Mesenchymal stem cell (in vitro differentiated cells and primary cell): ENCODE results near the gene SLC4A1AP.
A peak's percentile ranks its signal among the peaks of the same experiment; 100 is the strongest.

Source experiments
- DNase-seq: peaks from one replicate; pipeline ENCODE4 v3.0.0-alpha.2; 2013
- H2AFZ ChIP-seq: one replicate; pipeline ENCODE4 v1.6.1; 2013; ENCODE audit warnings: low read depth, mild to moderate bottlenecking, control low read depth, inconsistent platforms, low read length, moderate library complexity
- H2AK5ac ChIP-seq: 2 replicates; pipeline ENCODE4 v1.6.1; 2013; ENCODE audit warnings: low read length, moderate library complexity, mild to moderate bottlenecking, inconsistent platforms; ENCODE audit not compliant: severe bottlenecking
- H2BK120ac ChIP-seq: one replicate; pipeline ENCODE4 v1.6.1; 2013; ENCODE audit warnings: low read depth, mild to moderate bottlenecking, inconsistent platforms, low read length, moderate library complexity
- H2BK12ac ChIP-seq, 2 experiments: one replicate each; pipeline ENCODE4 v1.6.1; 2013; ENCODE audit warnings: inconsistent platforms in 2 of 2, low read length in 2 of 2, mild to moderate bottlenecking in 2 of 2, moderate library complexity in 2 of 2, control low read depth in 1 of 2
- H2BK15ac ChIP-seq: one replicate; pipeline ENCODE4 v1.6.1; 2013; ENCODE audit warnings: mild to moderate bottlenecking, low read depth, inconsistent platforms; ENCODE audit not compliant: poor library complexity, severe bottlenecking
- H2BK5ac ChIP-seq: 2 replicates; pipeline ENCODE4 v1.6.1; 2013; ENCODE audit warnings: low read depth, mild to moderate bottlenecking, low read length, control low read depth, inconsistent platforms; ENCODE audit not compliant: poor library complexity, severe bottlenecking
- H3K14ac ChIP-seq, 2 experiments: one replicate each; pipeline ENCODE4 v1.6.1; 2013; ENCODE audit warnings: inconsistent platforms in 2 of 2, low read length in 2 of 2, control low read depth in 1 of 2, mild to moderate bottlenecking in 1 of 2, moderate library complexity in 1 of 2
- H3K18ac ChIP-seq, 2 experiments: one replicate each; pipeline ENCODE4 v1.6.1; 2013; ENCODE audit warnings: inconsistent platforms in 2 of 2, low read length in 2 of 2, control low read depth in 1 of 2, low read depth in 1 of 2, mild to moderate bottlenecking in 1 of 2
- H3K23ac ChIP-seq, 2 experiments: one replicate each; pipeline ENCODE4 v1.6.1; 2013; ENCODE audit warnings: inconsistent platforms in 2 of 2, low read length in 2 of 2, mild to moderate bottlenecking in 2 of 2, moderate library complexity in 2 of 2, control low read depth in 1 of 2
- H3K27ac ChIP-seq: 2 replicates; pipeline ENCODE4 v1.5.1; 2013; ENCODE audit warnings: mild to moderate bottlenecking, moderate library complexity, low read length, control low read depth, inconsistent platforms; ENCODE audit not compliant: poor library complexity, severe bottlenecking
- H3K27me3 ChIP-seq, 2 experiments: 2 replicates each; pipeline versions ENCODE4 v1.6.1 to v1.7.0; 2013; ENCODE audit warnings: low read length in 2 of 2, mild to moderate bottlenecking in 2 of 2, moderate library complexity in 2 of 2, control low read depth in 1 of 2, inconsistent platforms in 1 of 2; ENCODE audit not compliant: control insufficient read depth in 1 of 2, insufficient read depth in 1 of 2
- H3K36me3 ChIP-seq, 2 experiments: 2 replicates each; pipeline versions ENCODE4 v1.6.1 to v1.7.0; 2013; ENCODE audit warnings: low read length in 2 of 2, control low read depth in 1 of 2, inconsistent platforms in 1 of 2, low read depth in 1 of 2, mild to moderate bottlenecking in 1 of 2; ENCODE audit not compliant: insufficient read depth in 2 of 2, control insufficient read depth in 1 of 2
- H3K4ac ChIP-seq, 2 experiments: one replicate each; pipeline ENCODE4 v1.6.1; 2013; ENCODE audit warnings: inconsistent platforms in 2 of 2, low read length in 2 of 2, mild to moderate bottlenecking in 2 of 2, moderate library complexity in 2 of 2, control low read depth in 1 of 2, low read depth in 1 of 2
- H3K4me1 ChIP-seq: 2 replicates; pipeline ENCODE4 v1.6.1; 2013; ENCODE audit warnings: low read depth, low read length, control low read depth; ENCODE audit not compliant: control insufficient read depth, insufficient read depth
- H3K4me2 ChIP-seq: 2 replicates; pipeline ENCODE4 v1.6.1; 2013; ENCODE audit warnings: low read length, mild to moderate bottlenecking, inconsistent platforms; ENCODE audit not compliant: poor library complexity, severe bottlenecking
- H3K4me3 ChIP-seq, 2 experiments: 2 replicates each; pipeline versions ENCODE4 v1.5.1 to v1.7.0; 2013; ENCODE audit warnings: low read length in 2 of 2, mild to moderate bottlenecking in 2 of 2, control low read depth in 1 of 2, low read depth in 1 of 2; ENCODE audit not compliant: insufficient read depth in 1 of 2
- H3K79me1 ChIP-seq: replicated peaks from 2 replicates; pipeline ENCODE4 v1.6.1; 2013; ENCODE audit warnings: mild to moderate bottlenecking, control low read depth, low read length, inconsistent platforms; ENCODE audit not compliant: poor library complexity, severe bottlenecking
- H3K9ac ChIP-seq: 2 replicates; pipeline ENCODE4 v1.7.0; 2013; ENCODE audit warnings: mild to moderate bottlenecking, low read length, moderate library complexity
- H3K9me3 ChIP-seq: 2 replicates; pipeline ENCODE4 v1.7.0; 2013; ENCODE audit warnings: mild to moderate bottlenecking, low read length; ENCODE audit not compliant: control insufficient read depth
- H4K8ac ChIP-seq: one replicate; pipeline ENCODE4 v1.6.1; 2013; ENCODE audit warnings: inconsistent platforms, mild to moderate bottlenecking, low read length, moderate library complexity
- H4K91ac ChIP-seq: one replicate; pipeline ENCODE4 v1.6.1; 2013; ENCODE audit warnings: mild to moderate bottlenecking, low read length, inconsistent platforms
- WGBS: methylation state at CpG from one replicate; pipeline ENCODE4 v1.1.7; 2013; ENCODE audit warnings: mixed read lengths; 5-methylcytosine and 5-hydroxymethylcytosine counted together

The SLC4A1AP gene

GRCh38 chr2:27729614-27730013 is 65.9 kb downstream of the SLC4A1AP start:
- no peaks in the 10 kb centered on the region for H3K9me3 ChIP-seq
- peaks cover 19% of the 10 kb centered on the region for H3K4me1 ChIP-seq
- no peak for DNase-seq
- peak overlapping the region; percentile 84 for H2AK5ac ChIP-seq
- no peak overlapping the region for H4K91ac ChIP-seq
- H3K27ac ChIP-seq, result peak overlapping the region; percentile 43
- no peak overlapping the region for H2BK120ac ChIP-seq
- H3K79me1 ChIP-seq, result no peaks in the 10 kb centered on the region
- no peak overlapping the region for H3K4me2 ChIP-seq
- no peaks in the 10 kb centered on the region for H3K27me3 ChIP-seq
- no peaks in the 10 kb centered on the region for H3K36me3 ChIP-seq
- H2AFZ ChIP-seq, result no peak overlapping the region
- H3K23ac ChIP-seq, result no peak overlapping the region
- H2BK12ac ChIP-seq, result no peak overlapping the region
- 93% methylated on average over 4 of the region's 4 CpGs for whole genome bisulfite sequencing
- no peak overlapping the region for H3K18ac ChIP-seq
- no peak overlapping the region for H2BK5ac ChIP-seq
- H3K9ac ChIP-seq, result no peak overlapping the region
- no peak overlapping the region for H4K8ac ChIP-seq
- no peak overlapping the region for H3K4me3 ChIP-seq
- no peak overlapping the region for H3K14ac ChIP-seq
- no peak overlapping the region for H3K4ac ChIP-seq
- H2BK15ac ChIP-seq, result no peak overlapping the region

GRCh38 chr2:27730261-27730662 is 66.6 kb downstream of the SLC4A1AP start:
- 89% methylated on average over 2 of the region's 3 CpGs for WGBS

GRCh38 chr2:27730980-27731691 is 67.4 kb downstream of the SLC4A1AP start:
- no peak overlapping the region for H2BK5ac ChIP-seq
- H4K91ac ChIP-seq, result no peak overlapping the region
- H3K18ac ChIP-seq, result no peak overlapping the region
- no peak overlapping the region for H2BK120ac ChIP-seq
- H2BK15ac ChIP-seq, result no peak overlapping the region
- DNase-seq, result no peak
- H3K9ac ChIP-seq, result no peak overlapping the region
- no peaks in the 10 kb centered on the region for H3K79me1 ChIP-seq
- H3K9me3 ChIP-seq, result no peaks in the 10 kb centered on the region
- no peaks in the 10 kb centered on the region for H3K27me3 ChIP-seq
- no peak overlapping the region for H3K14ac ChIP-seq
- H3K4me2 ChIP-seq, result no peak overlapping the region
- no peaks in the 10 kb centered on the region for H3K36me3 ChIP-seq
- no peak overlapping the region for H4K8ac ChIP-seq
- no peak overlapping the region for H2AFZ ChIP-seq
- 63% methylated on average over 4 of the region's 4 CpGs for WGBS
- no peak overlapping the region for H2BK12ac ChIP-seq
- peaks cover 21% of the 10 kb centered on the region for H3K4me1 ChIP-seq
- H3K4ac ChIP-seq, result no peak overlapping the region
- H3K4me3 ChIP-seq, result no peak overlapping the region
- no peak overlapping the region for H3K23ac ChIP-seq
- no peak overlapping the region for H3K27ac ChIP-seq
- no peak overlapping the region for H2AK5ac ChIP-seq

More at GRCh38 chr2:27730261-27730662, 66.6 kb downstream of the SLC4A1AP start:
- H3K9me3 ChIP-seq, result no peaks in the 10 kb centered on the region
- H3K9ac ChIP-seq, result no peak overlapping the region
- no peak overlapping the region for H2BK120ac ChIP-seq
- H3K4ac ChIP-seq, result no peak overlapping the region
- H4K8ac ChIP-seq, result no peak overlapping the region
- H3K4me1 ChIP-seq, result peaks cover 19% of the 10 kb centered on the region
- H3K36me3 ChIP-seq, result no peaks in the 10 kb centered on the region
- no peak overlapping the region for H3K18ac ChIP-seq
- H2AK5ac ChIP-seq, result peak overlapping the region; percentile 74
- no peak overlapping the region for H2AFZ ChIP-seq
- no peak overlapping the region for H3K4me3 ChIP-seq
- no peak for DNase-seq
- H3K4me2 ChIP-seq, result no peak overlapping the region
- H3K23ac ChIP-seq, result no peak overlapping the region
- no peak overlapping the region for H4K91ac ChIP-seq
- no peak overlapping the region for H3K14ac ChIP-seq
- H3K79me1 ChIP-seq, result no peaks in the 10 kb centered on the region
- H3K27ac ChIP-seq, result no peak overlapping the region
- no peak overlapping the region for H2BK15ac ChIP-seq
- no peak overlapping the region for H2BK12ac ChIP-seq
- H2BK5ac ChIP-seq, result no peak overlapping the region
- H3K27me3 ChIP-seq, result no peaks in the 10 kb centered on the region

- no peak overlapping the region for H4K8ac ChIP-seq
- whole genome bisulfite sequencing, result no CpG with 5 or more reads among the region's 1 CpG
- H4K91ac ChIP-seq, result no peak overlapping the region
- no peak for DNase-seq
- no peak overlapping the region for H3K4me3 ChIP-seq
- H3K79me1 ChIP-seq, result no peaks in the 10 kb centered on the region
- no peak overlapping the region for H2AK5ac ChIP-seq
- no peaks in the 10 kb centered on the region for H3K36me3 ChIP-seq
- H3K27me3 ChIP-seq, result no peaks in the 10 kb centered on the region
- H2BK120ac ChIP-seq, result no peak overlapping the region
- no peak overlapping the region for H3K18ac ChIP-seq
- no peak overlapping the region for H3K4ac ChIP-seq
- no peaks in the 10 kb centered on the region for H3K9me3 ChIP-seq
- no peak overlapping the region for H2BK12ac ChIP-seq
- no peak overlapping the region for H3K4me2 ChIP-seq
- no peak overlapping the region for H2AFZ ChIP-seq
- no peak overlapping the region for H3K23ac ChIP-seq
- no peak overlapping the region for H3K14ac ChIP-seq
- H3K4me1 ChIP-seq, result peaks cover 12% of the 10 kb centered on the region
- no peak overlapping the region for H2BK15ac ChIP-seq
- H3K27ac ChIP-seq, result no peak overlapping the region
- no peak overlapping the region for H3K9ac ChIP-seq
- no peak overlapping the region for H2BK5ac ChIP-seq
These were observed 70.6 kb downstream of the SLC4A1AP start for GRCh38 chr2:27734305-27734704.
